ENCODE data around the gene MICALL1.
A peak's percentile ranks its signal among the peaks of the same experiment; 100 is the strongest.

MICALL1 gene

GRCh38 chr22:37894939-37895670, 11.0 kb upstream of the MICALL1 start:
- Histone ChIP-seq H3K4me3 (ENCODE audit: low read length) (no peak overlapping the region), H3K27ac (ENCODE audit: low read depth, low read length) (peak overlapping the region; percentile 47), H3K27me3 (ENCODE audit: control insufficient read depth, insufficient read depth, low read length) (no peaks in the 10 kb centered on the region), H3K9ac (ENCODE audit: low read length) (no peak overlapping the region), H3K36me3 (ENCODE audit: control insufficient read depth, insufficient read depth, low read length) (no peaks in the 10 kb centered on the region), H3K4me1 (ENCODE audit: control insufficient read depth, insufficient read depth, low read length) (peaks cover 40% of the 10 kb centered on the region)

- peaks cover 38% of the 10 kb centered on the region for H3K4me1 ChIP-seq (ENCODE audit: control insufficient read depth, insufficient read depth, low read length)
- peak overlapping the region; percentile 27 for H3K27ac ChIP-seq (ENCODE audit: low read depth, low read length)
- H3K36me3 ChIP-seq (ENCODE audit: control insufficient read depth, insufficient read depth, low read length): no peaks in the 10 kb centered on the region
- H3K4me3 ChIP-seq (ENCODE audit: low read length): no peak overlapping the region
- no peak overlapping the region for H3K9ac ChIP-seq (ENCODE audit: low read length)
- H3K27me3 ChIP-seq (ENCODE audit: control insufficient read depth, insufficient read depth, low read length): no peaks in the 10 kb centered on the region
Measured at GRCh38 chr22:37896181-37896592, 9.9 kb upstream of the MICALL1 start.

GRCh38 chr22:37896939-37897338, 9.2 kb upstream of the MICALL1 start:
- H3K9ac ChIP-seq (ENCODE audit: low read length): peak overlapping the region; percentile 29
- peaks cover 35% of the 10 kb centered on the region for H3K4me1 ChIP-seq (ENCODE audit: control insufficient read depth, insufficient read depth, low read length)
- peak overlapping the region; percentile 27 for H3K27ac ChIP-seq (ENCODE audit: low read depth, low read length)

DNA sequence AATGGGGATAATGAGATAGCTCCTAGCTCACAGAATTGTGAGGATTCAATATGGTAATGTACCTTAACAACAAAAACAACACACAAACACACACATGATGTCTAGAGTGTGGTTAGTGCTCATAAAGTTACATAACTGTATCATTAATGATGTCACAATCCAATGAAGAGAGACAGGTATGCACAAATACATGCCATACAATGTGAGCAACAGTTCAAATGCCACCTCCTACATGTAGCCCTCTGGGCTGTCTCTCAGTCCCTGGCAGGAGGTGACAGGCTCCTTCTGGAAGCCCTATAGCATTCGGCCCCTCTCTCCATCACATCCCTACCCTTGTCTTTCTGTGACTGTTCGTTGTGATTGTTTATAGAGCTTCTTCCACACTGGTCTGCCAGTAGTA, 8.3 kb upstream of the MICALL1 start:
- H3K36me3 ChIP-seq (ENCODE audit: control insufficient read depth, insufficient read depth, low read length): no peaks in the 10 kb centered on the region
- peaks cover 28% of the 10 kb centered on the region for H3K4me1 ChIP-seq (ENCODE audit: control insufficient read depth, insufficient read depth, low read length)
- no peaks in the 10 kb centered on the region for H3K27me3 ChIP-seq (ENCODE audit: control insufficient read depth, insufficient read depth, low read length)
- no peak overlapping the region for H3K9ac ChIP-seq (ENCODE audit: low read length)
- no peak overlapping the region for H3K27ac ChIP-seq (ENCODE audit: low read depth, low read length)
- no peak overlapping the region for H3K4me3 ChIP-seq (ENCODE audit: low read length)

More at GRCh38 chr22:37896939-37897338, 9.2 kb upstream of the MICALL1 start:
- Histone ChIP-seq H3K27me3 (ENCODE audit: control insufficient read depth, insufficient read depth, low read length) (no peaks in the 10 kb centered on the region), H3K4me3 (ENCODE audit: low read length) (no peak overlapping the region), H3K36me3 (ENCODE audit: control insufficient read depth, insufficient read depth, low read length) (no peaks in the 10 kb centered on the region)

GRCh38 chr22:37898441-37899181, 7.5 kb upstream of the MICALL1 start:
- H3K27ac ChIP-seq (ENCODE audit: low read depth, low read length): no peak overlapping the region
- H3K9ac ChIP-seq (ENCODE audit: low read length): no peak overlapping the region
- no peaks in the 10 kb centered on the region for H3K36me3 ChIP-seq (ENCODE audit: control insufficient read depth, insufficient read depth, low read length)

GRCh38 chr22:37904572-37905533, 1.2 kb upstream of the MICALL1 start:
- Histone ChIP-seq H3K4me1 (ENCODE audit: control insufficient read depth, insufficient read depth, low read length) (peaks cover 13% of the 10 kb centered on the region), H3K9ac (ENCODE audit: low read length) (no peak overlapping the region), H3K27me3 (ENCODE audit: control insufficient read depth, insufficient read depth, low read length) (no peaks in the 10 kb centered on the region), H3K36me3 (ENCODE audit: control insufficient read depth, insufficient read depth, low read length) (no peaks in the 10 kb centered on the region), H3K27ac (ENCODE audit: low read depth, low read length) (peak overlapping the region; percentile 87), H3K4me3 (ENCODE audit: low read length) (no peak overlapping the region)

More at GRCh38 chr22:37898441-37899181, 7.5 kb upstream of the MICALL1 start:
- Histone ChIP-seq H3K27me3 (ENCODE audit: control insufficient read depth, insufficient read depth, low read length) (no peaks in the 10 kb centered on the region), H3K4me3 (ENCODE audit: low read length) (no peak overlapping the region), H3K4me1 (ENCODE audit: control insufficient read depth, insufficient read depth, low read length) (peaks cover 20% of the 10 kb centered on the region)

GRCh38 chr22:37906364-37907008, 389 bp downstream of the MICALL1 start:
- H3K36me3 ChIP-seq (ENCODE audit: control insufficient read depth, insufficient read depth, low read length): no peaks in the 10 kb centered on the region
- H3K4me3 ChIP-seq (ENCODE audit: low read length): peak overlapping the region; percentile 73
- H3K4me1 ChIP-seq (ENCODE audit: control insufficient read depth, insufficient read depth, low read length): peaks cover 27% of the 10 kb centered on the region
- H3K27me3 ChIP-seq (ENCODE audit: control insufficient read depth, insufficient read depth, low read length): no peaks in the 10 kb centered on the region
- H3K9ac ChIP-seq (ENCODE audit: low read length): peak overlapping the region; percentile 78
- H3K27ac ChIP-seq (ENCODE audit: low read depth, low read length): peak overlapping the region; percentile 90

GRCh38 chr22:37907036-37907954, 1.2 kb downstream of the MICALL1 start:
- H3K4me3 ChIP-seq (ENCODE audit: low read length): peak overlapping the region; percentile 73
- peaks cover 3% of the 10 kb centered on the region for H3K36me3 ChIP-seq (ENCODE audit: control insufficient read depth, insufficient read depth, low read length)
- peaks cover 33% of the 10 kb centered on the region for H3K4me1 ChIP-seq (ENCODE audit: control insufficient read depth, insufficient read depth, low read length)
- H3K27me3 ChIP-seq (ENCODE audit: control insufficient read depth, insufficient read depth, low read length): no peaks in the 10 kb centered on the region
- peak overlapping the region; percentile 90 for H3K27ac ChIP-seq (ENCODE audit: low read depth, low read length)
- peak overlapping the region; percentile 78 for H3K9ac ChIP-seq (ENCODE audit: low read length)

DNA sequence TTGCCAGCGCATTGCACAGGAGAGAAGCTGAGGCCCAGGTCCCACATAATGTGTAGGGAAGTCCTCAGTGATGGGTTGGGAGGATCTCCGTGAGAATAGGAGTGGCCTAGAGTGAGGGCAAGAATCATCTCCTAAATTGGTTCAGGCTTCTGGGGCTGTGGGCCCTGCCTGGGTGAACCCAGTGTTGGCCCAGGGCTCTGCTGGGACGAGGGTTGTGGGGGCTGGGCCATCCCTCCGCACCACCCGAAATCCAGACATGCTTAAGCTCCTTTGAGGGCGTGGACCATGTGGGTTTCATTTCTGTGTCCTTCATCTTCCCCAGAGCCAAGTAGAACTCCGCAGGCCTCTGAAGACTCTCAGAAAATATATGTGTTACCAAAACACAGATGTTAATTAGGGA, 3.7 kb downstream of the MICALL1 start:
- Histone ChIP-seq H3K4me3 (ENCODE audit: low read length) (no peak overlapping the region), H3K27ac (ENCODE audit: low read depth, low read length) (peak overlapping the region; percentile 90), H3K4me1 (ENCODE audit: control insufficient read depth, insufficient read depth, low read length) (peaks cover 34% of the 10 kb centered on the region), H3K9ac (ENCODE audit: low read length) (no peak overlapping the region), H3K36me3 (ENCODE audit: control insufficient read depth, insufficient read depth, low read length) (peaks cover 12% of the 10 kb centered on the region), H3K27me3 (ENCODE audit: control insufficient read depth, insufficient read depth, low read length) (no peaks in the 10 kb centered on the region)

DNA sequence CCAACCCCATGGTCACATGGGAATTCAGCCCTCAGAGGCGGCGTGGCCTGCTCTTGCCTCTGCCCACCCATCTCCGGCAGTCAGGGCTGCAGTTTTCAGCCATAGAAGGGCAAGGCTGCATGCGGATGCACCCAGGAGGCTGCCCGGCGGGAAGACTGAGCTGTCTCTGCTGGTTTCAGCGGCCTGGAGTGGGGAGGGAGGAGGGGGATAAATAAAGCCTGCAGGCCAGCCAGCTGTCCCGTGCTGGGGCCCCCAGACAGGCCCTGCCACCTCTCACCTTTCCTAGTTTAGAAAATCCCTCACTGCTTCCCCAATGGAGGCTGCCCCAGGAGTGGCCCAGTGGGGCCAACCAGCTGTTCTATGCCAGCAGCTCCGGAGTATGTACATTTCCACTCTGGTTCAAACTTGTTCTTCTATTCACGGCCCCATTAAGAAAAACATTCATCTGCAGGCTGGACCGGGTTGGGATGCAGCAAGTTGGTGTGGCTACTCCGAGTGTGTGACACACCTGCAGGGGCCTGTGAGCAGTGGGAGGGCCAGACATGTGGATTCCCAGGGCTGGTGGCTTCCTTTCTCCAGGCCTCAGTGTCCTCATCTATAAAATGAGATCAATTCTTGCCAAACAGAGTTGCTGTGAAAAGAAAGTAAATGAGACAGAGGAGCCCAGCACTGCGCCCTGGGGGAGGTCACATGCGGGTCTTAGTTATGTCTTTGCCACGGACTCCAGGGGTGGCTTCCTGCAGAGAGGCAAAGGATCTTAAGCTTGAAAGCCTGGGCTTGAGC, 5.0 kb downstream of the MICALL1 start:
- H3K27ac ChIP-seq (ENCODE audit: low read depth, low read length): peak overlapping the region; percentile 90
- peaks cover 29% of the 10 kb centered on the region for H3K4me1 ChIP-seq (ENCODE audit: control insufficient read depth, insufficient read depth, low read length)
- H3K27me3 ChIP-seq (ENCODE audit: control insufficient read depth, insufficient read depth, low read length): no peaks in the 10 kb centered on the region
- no peak overlapping the region for H3K4me3 ChIP-seq (ENCODE audit: low read length)
- peaks cover 12% of the 10 kb centered on the region for H3K36me3 ChIP-seq (ENCODE audit: control insufficient read depth, insufficient read depth, low read length)
- H3K9ac ChIP-seq (ENCODE audit: low read length): no peak overlapping the region
